Mesodermal cell (in vitro differentiated cells): ENCODE data around the gene MGMT.

Source experiments
- H3K27ac ChIP-seq: 2 replicates; pipeline ENCODE4 v1.7.0; 2013; ENCODE audit warnings: mild to moderate bottlenecking, low read depth, low read length, moderate library complexity; ENCODE audit not compliant: severe bottlenecking
- H3K36me3 ChIP-seq: 2 replicates; pipeline ENCODE4 v1.7.1; 2013; ENCODE audit warnings: mild to moderate bottlenecking, low read length, moderate library complexity; ENCODE audit not compliant: control insufficient read depth, insufficient read depth
- H3K4me1 ChIP-seq: one replicate; pipeline ENCODE4 v1.7.1; 2013; ENCODE audit warnings: mild to moderate bottlenecking, low read length; ENCODE audit not compliant: insufficient read depth, control insufficient read depth, poor library complexity, severe bottlenecking
- H3K4me3 ChIP-seq: 2 replicates; pipeline ENCODE4 v1.7.0; 2013; ENCODE audit warnings: low read length, control low read depth, mild to moderate bottlenecking; ENCODE audit not compliant: insufficient read depth, poor library complexity, severe bottlenecking; ENCODE audit errors: extremely low read depth
- H3K9me3 ChIP-seq: 2 replicates; pipeline ENCODE4 v1.7.1; 2013; ENCODE audit warnings: mild to moderate bottlenecking, low read length, moderate library complexity; ENCODE audit not compliant: control insufficient read depth
- WGBS, 2 experiments: methylation state at CpG; one replicate each; pipeline ENCODE4 v1.1.5; 2013; ENCODE audit warnings: missing lambda C conversion rate in 2 of 2; ENCODE audit not compliant: insufficient coverage in 2 of 2; 5-methylcytosine and 5-hydroxymethylcytosine counted together

The MGMT gene

GRCh38 chr10:129560361-129560760, 93.3 kb downstream of the MGMT start:
- H3K4me1 ChIP-seq = no peaks in the 10 kb centered on the region
- WGBS, 2 experiments = 89 to 100% methylated on average over 1 to 4 of the region's 6 CpGs
- no peaks in the 10 kb centered on the region for H3K9me3 ChIP-seq
- H3K27ac ChIP-seq = no peak overlapping the region
- no peak overlapping the region for H3K4me3 ChIP-seq
- H3K36me3 ChIP-seq = no peaks in the 10 kb centered on the region

- Histone ChIP-seq H3K4me1 (no peaks in the 10 kb centered on the region), H3K9me3 (no peaks in the 10 kb centered on the region), H3K4me3 (no peak overlapping the region), H3K36me3 (no peaks in the 10 kb centered on the region), H3K27ac (no peak overlapping the region)
- 96 to 97% methylated on average over 8 of the region's 8 CpGs for WGBS, 2 experiments
Measured at GRCh38 chr10:129562487-129562886, 95.4 kb downstream of the MGMT start.

DNA sequence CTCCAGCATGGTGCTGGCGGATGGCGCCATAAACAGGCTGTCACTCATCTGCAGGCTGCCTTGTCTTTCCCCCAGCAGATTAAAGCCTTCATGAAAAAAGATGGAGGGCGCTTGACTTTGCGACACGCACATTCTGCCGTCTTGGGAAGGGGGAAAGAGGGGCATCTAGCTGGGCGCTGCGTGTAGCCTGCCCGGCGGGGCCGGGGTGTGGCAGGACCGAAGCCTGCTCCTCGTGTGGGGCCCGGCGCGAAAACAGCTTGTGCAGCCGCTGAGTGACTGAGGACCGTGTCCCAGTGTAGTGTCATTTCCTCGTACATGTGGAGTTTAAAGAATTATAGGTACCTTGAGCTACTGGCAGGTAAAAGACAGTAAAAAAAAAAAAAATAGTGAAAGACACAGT, 97.9 kb downstream of the MGMT start:
- 92 to 96% methylated on average over 7 to 18 of the region's 19 CpGs for WGBS, 2 experiments
- Histone ChIP-seq H3K4me1 (no peaks in the 10 kb centered on the region), H3K27ac (no peak overlapping the region), H3K4me3 (no peak overlapping the region), H3K9me3 (no peaks in the 10 kb centered on the region), H3K36me3 (no peaks in the 10 kb centered on the region)

DNA sequence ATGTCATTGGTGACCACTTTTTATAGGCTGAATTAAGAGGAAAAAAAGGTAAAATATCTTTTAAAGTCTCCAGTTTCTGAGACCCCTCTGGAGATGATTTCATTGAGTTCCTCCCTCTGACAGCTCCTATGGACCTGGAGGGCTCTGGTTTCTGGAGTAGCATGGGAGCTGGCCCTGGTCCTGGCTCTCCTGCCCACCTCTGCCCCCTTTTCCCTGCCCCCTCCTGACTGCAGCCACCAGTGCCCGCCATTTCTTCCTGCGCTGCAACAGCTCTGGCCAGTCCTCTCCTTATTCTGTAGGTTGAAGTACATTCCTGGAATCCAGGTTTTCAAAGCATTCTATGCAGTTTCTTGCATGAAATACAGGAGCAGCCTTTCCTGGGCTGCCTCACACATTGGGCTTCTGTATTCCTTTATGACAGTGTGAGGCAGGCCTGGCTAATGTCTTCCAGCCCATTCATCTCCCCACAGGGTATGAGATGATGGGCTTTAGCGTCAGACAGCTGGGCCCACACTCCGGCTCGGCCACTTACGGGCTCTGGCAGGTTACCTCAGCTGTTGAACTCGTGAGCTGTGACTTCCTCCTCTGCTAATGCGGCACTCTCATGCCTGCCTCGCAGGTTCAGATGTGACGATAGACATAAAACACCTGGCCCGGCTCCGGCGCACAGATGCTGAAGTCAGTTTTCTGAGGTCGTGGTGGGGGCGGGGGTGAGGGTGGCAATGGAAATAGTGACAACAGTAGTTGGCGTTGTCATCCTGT, 101.7 kb downstream of the MGMT start:
- WGBS, 2 experiments = 92 to 95% methylated on average over 11 to 14 of the region's 16 CpGs
- Histone ChIP-seq H3K4me1 (no peaks in the 10 kb centered on the region), H3K27ac (no peak overlapping the region), H3K4me3 (no peak overlapping the region), H3K36me3 (no peaks in the 10 kb centered on the region), H3K9me3 (no peaks in the 10 kb centered on the region)

- 94% methylated on average over 6 to 7 of the region's 11 CpGs for WGBS, 2 experiments
- H3K9me3 ChIP-seq = no peaks in the 10 kb centered on the region
- H3K27ac ChIP-seq = no peak overlapping the region
- no peak overlapping the region for H3K4me3 ChIP-seq
- no peaks in the 10 kb centered on the region for H3K4me1 ChIP-seq
- no peaks in the 10 kb centered on the region for H3K36me3 ChIP-seq
Measured at GRCh38 chr10:129570185-129570584, 103.1 kb downstream of the MGMT start.

DNA sequence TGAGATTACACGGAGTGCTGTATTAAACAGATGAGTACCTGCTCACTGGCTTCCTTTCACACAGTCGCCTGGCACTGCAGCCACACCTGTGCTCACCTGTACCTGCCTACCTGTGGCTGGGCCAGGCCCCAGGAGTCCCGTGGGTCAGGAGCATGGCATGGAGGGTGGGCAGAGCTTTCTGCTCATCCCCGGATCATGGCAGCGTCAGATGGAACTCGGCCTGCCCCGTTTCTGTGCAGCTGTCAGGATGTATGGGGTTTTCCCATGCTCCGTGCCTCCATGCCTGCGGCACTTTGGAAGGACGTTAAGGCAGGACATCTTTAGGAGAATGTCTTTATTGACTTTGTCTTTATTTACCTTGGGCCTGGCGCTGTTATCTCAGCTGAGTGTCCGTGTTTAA, 112.2 kb downstream of the MGMT start:
- H3K36me3 ChIP-seq = no peaks in the 10 kb centered on the region
- no peak overlapping the region for H3K4me3 ChIP-seq
- no peaks in the 10 kb centered on the region for H3K9me3 ChIP-seq
- no peak overlapping the region for H3K27ac ChIP-seq
- 93 to 99% methylated on average over 9 to 10 of the region's 12 CpGs for WGBS, 2 experiments
- no peaks in the 10 kb centered on the region for H3K4me1 ChIP-seq

- no peaks in the 10 kb centered on the region for H3K36me3 ChIP-seq
- H3K27ac ChIP-seq = no peak overlapping the region
- no peaks in the 10 kb centered on the region for H3K4me1 ChIP-seq
- H3K4me3 ChIP-seq = no peak overlapping the region
- H3K9me3 ChIP-seq = no peaks in the 10 kb centered on the region
- 84 to 88% methylated on average over 11 to 13 of the region's 13 CpGs for WGBS, 2 experiments
Measured at GRCh38 chr10:129580010-129580409, 113.0 kb downstream of the MGMT start.

- H3K36me3 ChIP-seq = no peaks in the 10 kb centered on the region
- H3K27ac ChIP-seq = no peak overlapping the region
- 92 to 94% methylated on average over 9 of the region's 9 CpGs for WGBS, 2 experiments
- no peaks in the 10 kb centered on the region for H3K4me1 ChIP-seq
- H3K9me3 ChIP-seq = no peaks in the 10 kb centered on the region
- H3K4me3 ChIP-seq = no peak overlapping the region
Measured at GRCh38 chr10:129580901-129581300, 113.9 kb downstream of the MGMT start.

DNA sequence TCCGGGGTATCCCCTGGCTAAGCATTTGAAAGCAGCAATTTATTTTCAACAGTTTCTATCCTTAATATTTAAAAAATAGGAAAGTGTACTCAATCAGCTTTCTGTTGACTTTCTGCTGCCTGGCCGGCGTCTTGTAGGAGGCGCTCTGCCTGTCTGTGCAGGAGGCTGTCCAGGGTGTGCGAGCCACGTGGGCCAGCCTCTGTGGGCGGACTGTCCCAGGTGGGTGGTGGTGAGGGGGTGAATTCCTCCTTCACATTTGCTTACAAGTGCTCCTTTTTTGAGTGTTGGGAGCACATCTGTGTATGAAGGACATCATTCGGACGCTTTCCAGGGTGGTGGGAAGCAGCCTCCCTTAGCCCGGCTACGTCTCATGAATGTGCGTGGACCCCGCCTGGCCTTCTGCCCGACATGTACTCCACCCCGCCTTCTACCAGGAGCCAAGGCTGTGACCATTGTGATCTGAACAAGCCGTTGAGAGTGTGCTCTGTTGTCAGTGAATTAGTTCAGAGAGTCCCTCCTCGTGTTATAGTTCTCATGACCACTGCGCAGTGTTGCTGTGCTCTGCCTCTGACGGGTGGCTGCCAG, 114.9 kb downstream of the MGMT start:
- WGBS, 2 experiments = 98% methylated on average over 12 to 15 of the region's 19 CpGs
- no peaks in the 10 kb centered on the region for H3K36me3 ChIP-seq

GRCh38 chr10:129583831-129584230, 116.8 kb downstream of the MGMT start:
- H3K36me3 ChIP-seq = no peaks in the 10 kb centered on the region
- WGBS, 2 experiments = 96% methylated on average over 8 of the region's 8 CpGs
- H3K4me1 ChIP-seq = no peaks in the 10 kb centered on the region
- H3K9me3 ChIP-seq = peaks cover 19% of the 10 kb centered on the region
- no peak overlapping the region for H3K4me3 ChIP-seq
- no peak overlapping the region for H3K27ac ChIP-seq

More for the DNA sequence above, 114.9 kb downstream of the MGMT start:
- Histone ChIP-seq H3K9me3 (peaks cover 6% of the 10 kb centered on the region), H3K4me3 (no peak overlapping the region), H3K27ac (no peak overlapping the region), H3K4me1 (no peaks in the 10 kb centered on the region)

GRCh38 chr10:129586898-129587443, 119.9 kb downstream of the MGMT start:
- Histone ChIP-seq H3K36me3 (no peaks in the 10 kb centered on the region), H3K4me1 (no peaks in the 10 kb centered on the region), H3K27ac (no peak overlapping the region), H3K9me3 (peaks cover 19% of the 10 kb centered on the region), H3K4me3 (no peak overlapping the region)
- WGBS, 2 experiments = 71% methylated on average over 1 of the region's 2 CpGs; no CpG with 5 or more reads in 1 of the 2 experiments
